Activated naive CD4-positive, alpha-beta T cell treated with anti-CD3 and anti-CD28 coated beads, Interleukin-2, amount 50 U/mL, for 24 hours (primary cell): ENCODE data around the gene PLEKHG4B.

Experiments used
- H3K27ac Mint-ChIP-seq: one replicate; pipeline ENCODE4 v1.8.0; 2021; ENCODE audit warnings: mild to moderate bottlenecking, mixed read lengths
- H3K27me3 Mint-ChIP-seq: one replicate; pipeline ENCODE4 v1.8.0; 2021; ENCODE audit warnings: mixed read lengths
- H3K36me3 Mint-ChIP-seq: one replicate; pipeline ENCODE4 v1.8.0; 2021; ENCODE audit warnings: mixed read lengths
- H3K4me1 Mint-ChIP-seq: one replicate; pipeline ENCODE4 v1.8.0; 2021; ENCODE audit warnings: mixed read lengths
- H3K4me3 Mint-ChIP-seq: one replicate; pipeline ENCODE4 v1.8.0; 2021; ENCODE audit warnings: mild to moderate bottlenecking, mixed read lengths
- H3K9me3 Mint-ChIP-seq: one replicate; pipeline ENCODE4 v1.8.0; 2021; ENCODE audit warnings: mixed read lengths

Gene PLEKHG4B

GRCh38 chr5:154236-154635, 62.3 kb downstream of the PLEKHG4B start:
- Mint-ChIP-seq H3K9me3 (no peaks in the 10 kb centered on the region), H3K4me3 (no peak overlapping the region), H3K27me3 (peaks cover under 1% of the 10 kb centered on the region), H3K36me3 (no peaks in the 10 kb centered on the region), H3K4me1 (no peaks in the 10 kb centered on the region), H3K27ac (no peak overlapping the region)

DNA sequence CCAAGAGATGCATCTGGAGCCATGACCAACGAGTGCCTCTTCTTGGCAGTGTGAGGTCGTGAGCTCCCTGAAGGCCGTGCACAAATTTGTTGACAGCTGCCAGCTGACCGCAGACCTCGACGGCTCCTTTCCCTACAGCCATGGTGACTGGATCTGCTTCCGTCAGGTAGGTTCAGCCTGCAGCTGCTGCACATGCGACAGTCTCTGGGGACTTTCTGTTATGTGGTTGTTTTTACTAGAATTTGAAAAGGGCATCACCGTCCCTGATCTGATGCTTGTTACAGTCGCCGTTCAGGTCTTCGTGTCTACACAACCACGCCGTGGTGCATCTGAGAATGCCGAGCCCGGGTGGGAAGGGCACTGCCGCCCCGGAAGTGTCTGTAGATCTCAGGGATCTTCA, 62.9 kb downstream of the PLEKHG4B start:
- H3K9me3 Mint-ChIP-seq: no peaks in the 10 kb centered on the region
- no peaks in the 10 kb centered on the region for H3K36me3 Mint-ChIP-seq
- no peak overlapping the region for H3K4me3 Mint-ChIP-seq
- no peak overlapping the region for H3K27ac Mint-ChIP-seq
- peaks cover 4% of the 10 kb centered on the region for H3K27me3 Mint-ChIP-seq
- no peaks in the 10 kb centered on the region for H3K4me1 Mint-ChIP-seq

DNA sequence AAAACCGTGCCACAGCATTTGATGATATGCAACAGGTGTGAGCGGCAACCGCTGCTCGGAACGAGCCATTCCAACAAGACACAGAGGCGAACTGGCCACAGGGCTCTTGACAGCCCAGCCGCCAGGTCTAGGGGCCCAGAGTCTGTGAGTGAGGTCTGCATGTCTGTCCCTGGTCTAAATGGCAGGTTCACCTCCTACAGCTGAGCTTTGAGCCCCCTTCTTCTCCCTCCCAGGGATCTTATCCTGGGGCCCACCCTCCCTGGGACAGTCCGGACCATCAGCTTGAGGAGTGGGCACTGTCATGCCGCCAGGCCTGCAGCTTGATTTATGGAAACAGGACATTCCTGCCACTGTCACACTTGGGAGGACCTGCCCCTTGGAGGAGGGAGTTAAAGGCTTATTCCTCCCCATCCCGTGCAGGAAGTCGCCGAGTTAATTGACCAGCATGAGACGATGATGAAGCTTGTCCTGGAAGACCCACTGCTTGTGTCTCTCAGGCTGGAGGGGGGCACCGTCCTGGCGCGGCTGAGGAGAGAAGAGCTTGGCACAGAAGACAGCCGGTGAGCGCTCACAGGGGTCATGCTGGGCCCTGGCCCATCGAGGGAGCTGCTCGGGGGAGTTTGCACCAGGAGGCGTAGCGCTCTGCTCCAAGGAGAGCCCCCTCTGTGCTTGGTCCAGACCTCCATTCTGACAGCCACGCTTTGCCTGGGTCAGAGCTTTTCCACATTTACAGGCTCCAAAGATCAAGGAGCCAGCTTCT, 63.9 kb downstream of the PLEKHG4B start:
- H3K4me3 Mint-ChIP-seq: no peak overlapping the region
- peaks cover 5% of the 10 kb centered on the region for H3K27me3 Mint-ChIP-seq
- H3K9me3 Mint-ChIP-seq: no peaks in the 10 kb centered on the region
- H3K27ac Mint-ChIP-seq: no peak overlapping the region
- no peaks in the 10 kb centered on the region for H3K36me3 Mint-ChIP-seq
- H3K4me1 Mint-ChIP-seq: no peaks in the 10 kb centered on the region

GRCh38 chr5:156411-157072, 64.6 kb downstream of the PLEKHG4B start:
- H3K4me3 Mint-ChIP-seq: no peak overlapping the region
- H3K9me3 Mint-ChIP-seq: no peaks in the 10 kb centered on the region
- H3K27ac Mint-ChIP-seq: no peak overlapping the region
- peaks cover 7% of the 10 kb centered on the region for H3K27me3 Mint-ChIP-seq
- no peaks in the 10 kb centered on the region for H3K4me1 Mint-ChIP-seq
- no peaks in the 10 kb centered on the region for H3K36me3 Mint-ChIP-seq

DNA sequence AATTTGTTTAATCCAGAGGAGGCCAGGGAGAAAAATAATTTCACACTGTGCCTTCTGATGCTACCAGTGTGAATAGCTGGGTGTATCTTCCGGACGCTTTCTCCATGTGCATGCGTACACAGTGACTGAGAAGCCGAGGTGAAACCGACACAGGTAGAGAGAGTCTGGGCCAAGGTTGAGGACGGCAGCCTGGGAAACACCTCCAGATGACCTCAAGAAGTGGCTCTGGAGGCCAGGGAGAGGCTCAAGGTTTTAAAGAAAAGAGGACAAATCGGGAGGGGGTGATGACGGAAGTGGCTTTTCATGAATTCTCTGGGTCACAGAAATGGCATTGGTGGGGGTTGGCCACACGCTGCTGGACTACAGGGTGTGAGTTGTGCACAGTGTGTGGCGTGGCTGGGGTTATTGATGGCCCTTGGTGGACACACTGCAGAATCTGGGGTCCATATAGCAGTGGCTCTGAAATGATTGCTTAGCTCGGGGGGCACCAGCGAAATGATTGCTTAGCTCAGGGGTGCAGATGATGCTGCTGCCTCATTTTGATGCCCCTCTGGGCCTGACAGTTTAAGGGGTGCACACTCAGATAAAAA, 65.3 kb downstream of the PLEKHG4B start:
- Mint-ChIP-seq H3K27me3 (peaks cover 7% of the 10 kb centered on the region), H3K9me3 (no peaks in the 10 kb centered on the region), H3K36me3 (no peaks in the 10 kb centered on the region), H3K4me3 (no peak overlapping the region), H3K4me1 (no peaks in the 10 kb centered on the region), H3K27ac (no peak overlapping the region)

DNA sequence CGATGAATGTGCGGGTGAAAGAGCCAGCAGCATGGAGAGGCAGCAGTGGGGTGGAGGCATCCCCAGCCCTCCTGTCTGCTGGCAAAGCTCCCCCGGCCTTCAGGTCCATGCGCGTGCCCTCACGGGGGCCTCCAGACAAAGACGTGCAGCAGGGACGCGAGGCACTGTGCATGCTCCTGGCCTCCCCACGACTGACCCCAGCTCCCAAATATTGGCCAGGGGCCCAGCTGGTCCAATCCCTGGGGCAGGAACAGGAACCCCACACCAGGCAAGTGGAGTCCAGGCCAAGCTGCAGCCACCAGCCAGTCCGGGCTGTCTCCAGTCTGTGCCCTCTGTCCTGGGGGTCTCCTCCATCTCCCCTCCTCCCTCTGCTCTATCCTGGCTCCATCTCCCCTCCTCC, 65.8 kb downstream of the PLEKHG4B start:
- no peaks in the 10 kb centered on the region for H3K36me3 Mint-ChIP-seq
- no peaks in the 10 kb centered on the region for H3K4me1 Mint-ChIP-seq
- no peak overlapping the region for H3K4me3 Mint-ChIP-seq
- H3K9me3 Mint-ChIP-seq: no peaks in the 10 kb centered on the region
- H3K27me3 Mint-ChIP-seq: peaks cover 7% of the 10 kb centered on the region
- no peak overlapping the region for H3K27ac Mint-ChIP-seq

- Mint-ChIP-seq H3K27ac (no peak overlapping the region), H3K36me3 (no peaks in the 10 kb centered on the region), H3K4me1 (no peaks in the 10 kb centered on the region), H3K9me3 (no peaks in the 10 kb centered on the region), H3K4me3 (no peak overlapping the region), H3K27me3 (peaks cover 7% of the 10 kb centered on the region)
Measured at GRCh38 chr5:158807-159447, 67.0 kb downstream of the PLEKHG4B start.

DNA sequence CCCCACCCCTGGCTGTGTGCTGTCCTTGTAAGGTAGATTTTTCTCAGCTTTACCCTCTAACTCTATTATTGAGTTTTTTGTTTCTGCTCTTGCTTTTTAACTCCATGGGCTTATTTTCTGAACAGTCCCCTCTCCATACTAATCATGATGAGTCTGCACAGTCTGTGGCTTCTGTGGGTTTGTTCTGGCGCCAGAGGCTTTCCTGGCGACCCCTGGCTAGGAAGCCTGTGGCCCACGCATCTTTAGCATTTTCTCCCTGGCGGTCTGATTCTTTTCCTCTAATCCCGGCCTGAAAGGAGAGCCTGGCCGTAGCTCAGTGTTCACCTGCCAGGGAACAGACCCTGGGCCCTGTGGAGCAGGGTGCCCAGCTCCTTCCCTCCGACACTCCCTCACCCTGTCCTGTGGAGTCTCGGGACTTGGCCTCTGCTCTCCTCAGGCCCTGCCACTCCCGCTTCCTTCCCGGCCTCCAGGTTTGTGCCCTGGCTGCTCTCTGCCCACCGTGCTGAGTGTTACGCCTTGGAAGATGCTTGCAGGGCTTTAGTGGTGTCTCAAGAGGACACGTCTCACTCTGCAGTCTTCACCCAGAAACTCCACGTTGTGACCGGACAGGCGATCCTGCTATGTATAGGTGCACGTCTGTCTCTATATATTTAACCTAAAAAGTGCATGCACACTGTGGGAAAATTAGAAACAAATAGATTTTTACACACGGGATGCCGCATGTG, 67.6 kb downstream of the PLEKHG4B start:
- no peaks in the 10 kb centered on the region for H3K4me1 Mint-ChIP-seq
- H3K27ac Mint-ChIP-seq: no peak overlapping the region
- no peaks in the 10 kb centered on the region for H3K9me3 Mint-ChIP-seq
- peaks cover 7% of the 10 kb centered on the region for H3K27me3 Mint-ChIP-seq
- H3K4me3 Mint-ChIP-seq: no peak overlapping the region
- no peaks in the 10 kb centered on the region for H3K36me3 Mint-ChIP-seq

- Mint-ChIP-seq H3K4me1 (no peaks in the 10 kb centered on the region), H3K36me3 (no peaks in the 10 kb centered on the region), H3K4me3 (no peak overlapping the region), H3K27ac (no peak overlapping the region), H3K9me3 (no peaks in the 10 kb centered on the region), H3K27me3 (peaks cover 7% of the 10 kb centered on the region)
Measured at GRCh38 chr5:160173-160510, 68.2 kb downstream of the PLEKHG4B start.

DNA sequence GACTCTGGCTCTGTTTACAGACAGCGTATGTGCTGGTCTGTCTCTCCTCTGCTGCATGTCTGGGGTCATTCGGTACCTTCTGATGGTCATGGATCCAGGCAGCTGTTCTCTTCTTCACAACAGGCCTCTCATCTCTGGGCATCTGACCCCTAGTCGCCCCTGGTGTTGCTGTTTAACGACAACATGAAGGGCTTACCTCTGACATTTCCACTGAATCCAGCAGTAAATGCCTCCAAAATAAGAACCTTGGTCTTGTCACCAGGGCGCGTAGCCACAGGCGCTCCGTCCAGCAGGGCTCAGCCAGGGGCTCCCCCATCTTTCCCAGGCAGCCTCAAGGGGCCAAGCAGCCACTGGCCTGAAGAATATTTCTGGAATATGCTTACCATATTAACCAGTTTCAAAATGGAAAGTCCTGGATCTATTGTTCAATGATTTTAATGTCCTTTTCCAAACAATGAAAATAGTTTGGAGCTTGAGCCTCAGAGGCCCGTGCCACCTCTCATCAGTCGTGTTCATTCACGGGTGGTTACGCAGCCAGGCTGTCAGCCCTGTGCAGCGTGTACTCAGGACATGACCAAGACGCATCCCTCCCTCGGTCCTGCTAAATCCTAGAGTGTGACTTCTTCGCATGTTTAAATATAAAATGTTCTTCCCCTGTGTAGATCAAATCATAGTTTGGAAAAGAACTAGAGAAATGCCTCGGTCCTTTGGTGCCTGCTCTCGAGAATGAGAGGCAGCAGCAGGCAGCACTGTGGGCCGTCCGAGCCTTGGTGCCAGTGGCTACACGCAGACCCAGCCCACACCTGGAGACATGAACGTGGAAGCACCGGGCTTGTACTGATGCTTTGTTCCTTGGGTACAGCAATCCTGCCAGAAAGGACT, 69.2 kb downstream of the PLEKHG4B start:
- Mint-ChIP-seq H3K27ac (no peak overlapping the region), H3K27me3 (peaks cover 7% of the 10 kb centered on the region), H3K4me3 (no peak overlapping the region), H3K36me3 (no peaks in the 10 kb centered on the region), H3K4me1 (no peaks in the 10 kb centered on the region), H3K9me3 (no peaks in the 10 kb centered on the region)

DNA sequence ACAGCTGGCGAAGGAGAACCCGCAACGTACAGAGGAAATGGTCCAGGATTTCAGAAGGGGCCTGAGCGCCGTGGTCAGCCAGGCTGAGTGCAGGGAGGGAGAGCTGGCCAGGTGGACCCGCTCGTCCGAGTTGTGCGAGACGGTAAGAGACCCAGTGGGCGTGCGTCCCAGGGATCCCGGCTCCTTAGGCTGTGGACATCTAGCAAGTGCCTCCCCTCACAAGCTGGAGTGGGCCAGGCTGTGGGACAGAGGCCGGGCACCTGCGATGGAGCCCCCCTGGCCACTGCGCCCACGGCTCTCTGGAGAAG, 69.8 kb downstream of the PLEKHG4B start:
- Mint-ChIP-seq H3K4me3 (no peak overlapping the region), H3K36me3 (no peaks in the 10 kb centered on the region), H3K9me3 (no peaks in the 10 kb centered on the region), H3K27ac (no peak overlapping the region), H3K4me1 (no peaks in the 10 kb centered on the region), H3K27me3 (peaks cover 7% of the 10 kb centered on the region)

DNA sequence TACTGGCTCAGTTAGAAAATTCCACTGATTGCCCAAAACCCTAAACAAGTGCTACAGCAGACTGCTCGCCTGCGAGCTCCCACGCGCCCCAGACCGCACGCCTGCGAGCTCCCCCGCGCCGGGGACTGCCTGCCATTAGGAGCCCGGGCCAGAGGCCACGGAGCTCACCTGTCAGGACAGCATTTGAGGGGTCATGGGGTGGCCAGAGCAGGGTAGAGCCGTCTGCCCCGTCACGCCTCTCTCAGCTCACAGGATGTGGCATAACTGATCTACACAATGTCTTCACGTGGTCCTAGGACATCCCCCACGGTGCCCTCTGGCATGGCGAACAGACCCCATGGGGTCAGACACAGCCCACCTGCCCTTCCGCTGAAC, 70.2 kb downstream of the PLEKHG4B start:
- Mint-ChIP-seq H3K36me3 (no peaks in the 10 kb centered on the region), H3K9me3 (no peaks in the 10 kb centered on the region), H3K27ac (no peak overlapping the region), H3K27me3 (peaks cover 7% of the 10 kb centered on the region), H3K4me3 (no peak overlapping the region), H3K4me1 (no peaks in the 10 kb centered on the region)

GRCh38 chr5:162565-163337, 70.8 kb downstream of the PLEKHG4B start:
- Mint-ChIP-seq H3K27ac (no peak overlapping the region), H3K4me3 (no peak overlapping the region), H3K9me3 (no peaks in the 10 kb centered on the region), H3K4me1 (no peaks in the 10 kb centered on the region), H3K36me3 (no peaks in the 10 kb centered on the region), H3K27me3 (peaks cover 7% of the 10 kb centered on the region)

DNA sequence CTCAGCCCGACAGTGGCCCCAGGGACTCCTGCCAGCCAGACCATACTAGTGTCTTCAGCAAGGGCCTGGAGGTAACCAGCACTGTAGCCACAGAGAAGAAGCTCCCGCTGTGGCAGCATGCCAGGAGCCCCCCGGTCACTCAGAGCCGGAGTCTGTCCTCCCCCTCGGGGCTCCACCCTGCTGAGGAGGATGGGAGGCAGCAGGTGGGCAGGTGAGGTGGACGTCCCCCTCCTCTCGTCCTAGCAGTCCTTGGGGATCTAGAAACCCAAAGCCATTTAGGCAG, 71.3 kb downstream of the PLEKHG4B start:
- H3K4me1 Mint-ChIP-seq: no peaks in the 10 kb centered on the region
- no peak overlapping the region for H3K4me3 Mint-ChIP-seq
- H3K27me3 Mint-ChIP-seq: peaks cover 7% of the 10 kb centered on the region
- no peaks in the 10 kb centered on the region for H3K9me3 Mint-ChIP-seq
- H3K36me3 Mint-ChIP-seq: no peaks in the 10 kb centered on the region
- H3K27ac Mint-ChIP-seq: no peak overlapping the region

- Mint-ChIP-seq H3K36me3 (no peaks in the 10 kb centered on the region), H3K4me3 (no peak overlapping the region), H3K27me3 (peaks cover 7% of the 10 kb centered on the region), H3K4me1 (no peaks in the 10 kb centered on the region), H3K27ac (no peak overlapping the region), H3K9me3 (no peaks in the 10 kb centered on the region)
Measured at GRCh38 chr5:163841-164240, 71.9 kb downstream of the PLEKHG4B start.
